ES-I3 (cell line): ENCODE results near the gene C1GALT1.
"Not testable (repeated sequence)": the region's sequence is repeated elsewhere in the genome, so short reads cannot be mapped to it uniquely, and the experiment has no call there.

Experiments used
- H3K36me3 ChIP-seq: 2 replicates; pipeline ENCODE4 v1.6.1; 2013; ENCODE audit warnings: mild to moderate bottlenecking, low read length, control low read depth, moderate library complexity; ENCODE audit not compliant: insufficient read depth
- H3K4me1 ChIP-seq: 2 replicates; pipeline ENCODE4 v1.6.1; 2013; ENCODE audit warnings: mild to moderate bottlenecking, control low read depth, low read length; ENCODE audit not compliant: insufficient read depth
- H3K9ac ChIP-seq: 2 replicates; pipeline ENCODE4 v1.6.1; 2013; ENCODE audit warnings: low read depth, mild to moderate bottlenecking, low read length, moderate library complexity
- H3K9me3 ChIP-seq: 2 replicates; pipeline ENCODE4 v1.6.1; 2013; ENCODE audit warnings: mild to moderate bottlenecking, low read length, moderate library complexity; ENCODE audit not compliant: control insufficient read depth, insufficient read depth

Gene C1GALT1

DNA sequence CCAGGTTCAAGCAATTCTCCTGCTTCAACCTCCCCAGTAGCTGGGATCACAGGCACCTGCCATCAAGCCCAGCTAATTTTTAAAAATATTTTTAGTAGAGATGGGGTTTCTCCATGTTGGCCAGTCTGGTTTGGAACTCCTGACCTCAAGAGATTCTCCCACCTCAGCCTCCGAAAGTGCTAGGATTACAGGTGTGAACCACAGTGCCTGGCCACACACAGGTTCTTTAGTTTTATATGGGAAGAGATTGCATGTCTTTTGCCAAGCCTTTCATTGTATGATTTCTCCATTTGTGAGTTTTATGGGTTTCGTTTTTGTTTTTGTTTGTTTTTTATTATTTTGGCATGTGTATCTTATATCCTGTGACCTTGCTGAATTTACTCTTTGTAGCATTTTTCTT, 40.9 kb downstream of the C1GALT1 start:
- Histone ChIP-seq H3K4me1 (no peaks in the 10 kb centered on the region), H3K36me3 (no peaks in the 10 kb centered on the region; the same call in 1 of the 2 replicates), H3K9me3 (no peaks in the 10 kb centered on the region)

GRCh38 chr7:7226407-7226806, 44.1 kb downstream of the C1GALT1 start:
- Histone ChIP-seq H3K4me1 (no peaks in the 10 kb centered on the region), H3K9ac (no peak overlapping the region), H3K36me3 (no peaks in the 10 kb centered on the region), H3K9me3 (peaks cover 3% of the 10 kb centered on the region)

More for the DNA sequence above, 40.9 kb downstream of the C1GALT1 start:
- no peak overlapping the region for H3K9ac ChIP-seq

GRCh38 chr7:7228472-7228871, 46.1 kb downstream of the C1GALT1 start:
- H3K9ac ChIP-seq = no peak overlapping the region
- H3K9me3 ChIP-seq = peaks cover 3% of the 10 kb centered on the region
- peaks cover 5% of the 10 kb centered on the region for H3K4me1 ChIP-seq
- no peaks in the 10 kb centered on the region for H3K36me3 ChIP-seq

DNA sequence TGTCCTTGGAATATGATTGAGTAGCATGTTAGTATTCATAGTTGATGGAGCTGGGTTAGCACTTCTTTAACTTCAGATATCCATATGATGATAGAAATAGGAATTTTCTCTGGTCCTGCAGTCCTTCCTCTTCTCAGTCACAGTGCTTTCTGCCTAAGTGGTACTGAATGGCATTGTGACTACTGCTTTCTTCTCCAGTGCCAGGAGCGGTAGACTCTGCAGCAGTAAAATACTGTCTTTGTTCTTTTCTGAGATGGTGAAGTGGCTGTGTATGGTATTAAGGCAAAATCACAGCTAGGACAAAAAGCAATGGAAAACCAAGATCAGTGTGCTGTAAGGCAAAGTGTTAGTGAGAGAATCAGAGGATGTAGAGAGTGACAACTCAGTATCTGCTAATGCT, 46.6 kb downstream of the C1GALT1 start:
- no peak overlapping the region for H3K9ac ChIP-seq
- peaks cover 3% of the 10 kb centered on the region for H3K9me3 ChIP-seq
- H3K36me3 ChIP-seq = no peaks in the 10 kb centered on the region
- H3K4me1 ChIP-seq = peaks cover 10% of the 10 kb centered on the region

- Histone ChIP-seq H3K36me3 (no peaks in the 10 kb centered on the region), H3K9me3 (peaks cover 3% of the 10 kb centered on the region), H3K4me1 (peaks cover 12% of the 10 kb centered on the region)
Measured at GRCh38 chr7:7231000-7231399, 48.7 kb downstream of the C1GALT1 start.

DNA sequence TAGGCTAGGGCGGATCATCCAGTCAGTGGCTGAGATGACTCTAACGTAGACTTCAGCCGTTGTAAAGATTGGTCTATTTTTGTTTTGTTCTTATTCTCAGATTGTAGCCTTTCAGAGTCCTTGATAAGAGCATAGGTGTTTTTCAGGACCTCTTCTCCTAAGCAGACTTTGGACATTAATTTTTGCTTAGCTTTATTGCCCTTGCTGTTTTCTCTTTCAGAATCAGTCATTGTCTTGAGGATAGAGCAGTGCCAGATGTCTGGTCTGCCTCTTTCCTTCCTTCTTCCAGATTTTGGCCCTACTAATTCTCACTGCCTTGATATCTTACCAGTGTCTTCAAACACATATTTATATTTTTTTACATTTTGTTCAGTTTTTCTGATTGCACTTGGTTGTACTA, 49.5 kb downstream of the C1GALT1 start:
- no peak overlapping the region for H3K9ac ChIP-seq
- peaks cover 3% of the 10 kb centered on the region for H3K9me3 ChIP-seq
- H3K36me3 ChIP-seq = no peaks in the 10 kb centered on the region
- peaks cover 12% of the 10 kb centered on the region for H3K4me1 ChIP-seq

More at GRCh38 chr7:7231000-7231399, 48.7 kb downstream of the C1GALT1 start:
- no peak overlapping the region for H3K9ac ChIP-seq

GRCh38 chr7:7235347-7235746, 53.0 kb downstream of the C1GALT1 start:
- peaks cover 12% of the 10 kb centered on the region for H3K36me3 ChIP-seq
- H3K4me1 ChIP-seq = peaks cover 20% of the 10 kb centered on the region
- H3K9ac ChIP-seq = no peak overlapping the region
- H3K9me3 ChIP-seq = peaks cover 3% of the 10 kb centered on the region

GRCh38 chr7:7236041-7236440, 53.7 kb downstream of the C1GALT1 start:
- peaks cover 12% of the 10 kb centered on the region for H3K36me3 ChIP-seq
- H3K9me3 ChIP-seq = peaks cover 1% of the 10 kb centered on the region
- no peak overlapping the region for H3K9ac ChIP-seq
- H3K4me1 ChIP-seq = peaks cover 20% of the 10 kb centered on the region

- Histone ChIP-seq H3K9me3 (no peaks in the 10 kb centered on the region), H3K4me1 (peaks cover 20% of the 10 kb centered on the region), H3K36me3 (peaks cover 12% of the 10 kb centered on the region), H3K9ac (no peak overlapping the region)
Measured at GRCh38 chr7:7237201-7237977, 55.0 kb downstream of the C1GALT1 start.

DNA sequence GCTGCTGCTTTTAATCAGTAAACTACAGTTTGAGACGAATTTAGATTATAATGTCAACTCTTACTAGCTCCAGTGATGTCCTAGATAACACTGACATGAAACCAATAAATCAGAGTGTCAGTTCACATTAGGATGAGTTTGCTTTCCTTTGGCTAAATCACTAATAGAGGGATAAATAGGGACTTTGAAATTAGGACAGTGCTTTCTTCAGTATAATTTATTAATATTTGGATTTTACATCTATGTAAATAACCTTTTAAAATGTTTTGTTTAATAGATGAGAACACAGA, 55.6 kb downstream of the C1GALT1 start:
- peaks cover 12% of the 10 kb centered on the region for H3K36me3 ChIP-seq
- peaks cover 20% of the 10 kb centered on the region for H3K4me1 ChIP-seq
- H3K9ac ChIP-seq = no peak overlapping the region
- no peaks in the 10 kb centered on the region for H3K9me3 ChIP-seq

DNA sequence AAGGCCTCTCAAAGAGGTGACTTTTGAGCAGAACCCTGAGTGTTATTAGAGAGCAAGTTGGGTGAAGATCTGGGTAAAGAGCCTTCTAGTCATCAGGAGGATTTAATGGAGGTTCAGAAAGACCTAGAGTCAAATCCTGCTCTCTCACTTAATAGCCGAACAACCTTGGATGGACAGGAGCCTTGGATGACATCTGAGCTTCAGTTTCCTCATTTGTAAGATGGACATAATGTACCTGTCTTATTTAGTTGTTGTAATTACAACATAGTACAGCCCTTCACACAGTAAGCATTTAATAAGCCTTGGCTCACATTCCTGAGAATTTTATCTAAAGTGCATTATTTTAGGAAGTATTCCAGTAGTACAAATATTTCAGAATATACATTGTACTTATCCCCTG, 57.0 kb downstream of the C1GALT1 start:
- Histone ChIP-seq H3K36me3 (peaks cover 12% of the 10 kb centered on the region), H3K9me3 (no peaks in the 10 kb centered on the region), H3K9ac (no peak overlapping the region), H3K4me1 (peaks cover 8% of the 10 kb centered on the region)

- no peak overlapping the region for H3K9ac ChIP-seq
- peaks cover 3% of the 10 kb centered on the region; the same call in 1 of the 2 replicates for H3K4me1 ChIP-seq
- H3K9me3 ChIP-seq = no peaks in the 10 kb centered on the region
- H3K36me3 ChIP-seq = peaks cover 12% of the 10 kb centered on the region
Measured at GRCh38 chr7:7242899-7243298, 60.6 kb downstream of the C1GALT1 start.

GRCh38 chr7:7245233-7245632, 62.9 kb downstream of the C1GALT1 start:
- not testable (repeated sequence) for H3K36me3 ChIP-seq, H3K9me3 ChIP-seq, H3K9ac ChIP-seq, H3K4me1 ChIP-seq

DNA sequence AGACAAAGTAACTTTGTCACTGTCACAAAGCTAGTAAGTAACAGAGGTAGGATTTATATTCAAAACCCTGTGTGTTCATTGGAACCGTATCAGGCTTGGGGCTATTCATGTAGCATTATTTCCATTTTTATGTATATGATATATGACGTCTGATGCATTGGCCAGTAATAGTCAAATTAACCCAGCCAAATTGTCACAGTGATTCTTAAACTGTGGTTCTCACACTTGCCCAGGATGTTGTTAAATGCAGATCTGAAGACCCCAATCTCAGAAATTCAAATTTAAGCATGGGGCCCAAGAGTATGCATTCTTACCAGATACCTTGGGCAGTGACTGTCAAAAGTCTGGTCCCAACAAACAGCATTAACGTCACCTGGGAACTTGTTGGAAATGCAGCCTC, 63.9 kb downstream of the C1GALT1 start:
- peaks cover 4% of the 10 kb centered on the region; the same call in 1 of the 2 replicates for H3K4me1 ChIP-seq
- no peaks in the 10 kb centered on the region for H3K9me3 ChIP-seq
- no peak overlapping the region for H3K9ac ChIP-seq
- H3K36me3 ChIP-seq = no peaks in the 10 kb centered on the region

DNA sequence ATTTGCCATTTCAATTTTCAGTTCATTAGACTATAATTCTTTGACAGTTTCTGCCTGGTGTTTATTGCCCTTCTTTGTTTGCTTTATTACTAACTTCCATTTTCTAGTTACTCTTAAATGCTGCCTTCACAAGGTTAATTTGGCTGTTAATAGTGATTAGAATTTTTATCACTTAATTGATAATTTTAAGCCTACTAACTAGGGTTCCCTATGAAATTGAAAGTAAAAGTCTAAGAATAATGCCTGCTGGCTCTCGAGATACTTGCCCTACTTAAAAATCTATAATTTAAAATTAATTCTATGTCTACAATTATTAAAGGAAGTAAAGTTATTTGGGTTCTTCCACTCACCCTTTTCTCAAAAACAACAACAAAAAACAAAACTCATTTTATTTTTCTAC, 65.3 kb downstream of the C1GALT1 start:
- H3K9ac ChIP-seq = no peak overlapping the region
- no peaks in the 10 kb centered on the region for H3K9me3 ChIP-seq
- H3K36me3 ChIP-seq = no peaks in the 10 kb centered on the region
- peaks cover 11% of the 10 kb centered on the region for H3K4me1 ChIP-seq
